ENCODE measurements around the gene PGAP2. TPM values are rescaled to one million over a fixed set of nuclear protein-coding genes. Genes with fewer than 3 reads are reported as not detected.

The PGAP2 gene
- total and polyA plus RNA-seq, 2 of the 13 experiments (the other 11 are each of a cell fraction or from before 2014, with no cell fraction given) = 21.5 to 47.8 TPM

GRCh38 chr11:3786781-3787428 is 21.5 kb upstream of the PGAP2 start:
- TF ChIP-seq ZNF382 (CRISPR knock-in tag; IDR thresholded peaks at IDR 0.05; ENCODE audit: borderline replicate concordance) (no peak), KDM4B (CRISPR knock-in tag; IDR thresholded peaks at IDR 0.05) (no peak), TOPORS (CRISPR knock-in tag; IDR thresholded peaks at IDR 0.05) (no peak), HMG20A (CRISPR knock-in tag; IDR thresholded peaks at IDR 0.05; ENCODE audit: borderline replicate concordance) (no peak), REXO4 (CRISPR knock-in tag; IDR thresholded peaks at IDR 0.05; ENCODE audit: borderline replicate concordance) (no peak), ZNF18 (CRISPR knock-in tag; IDR thresholded peaks at IDR 0.05; ENCODE audit: insufficient replicate concordance) (no peak), MYNN (CRISPR knock-in tag; IDR thresholded peaks at IDR 0.05; ENCODE audit: low read depth) (no peak), REL (CRISPR knock-in tag; conservative IDR thresholded peaks at IDR 0.05) (no peak), PPARG (CRISPR knock-in tag; conservative IDR thresholded peaks at IDR 0.05) (no peak)
- TF ChIP-seq, protein P1, sequence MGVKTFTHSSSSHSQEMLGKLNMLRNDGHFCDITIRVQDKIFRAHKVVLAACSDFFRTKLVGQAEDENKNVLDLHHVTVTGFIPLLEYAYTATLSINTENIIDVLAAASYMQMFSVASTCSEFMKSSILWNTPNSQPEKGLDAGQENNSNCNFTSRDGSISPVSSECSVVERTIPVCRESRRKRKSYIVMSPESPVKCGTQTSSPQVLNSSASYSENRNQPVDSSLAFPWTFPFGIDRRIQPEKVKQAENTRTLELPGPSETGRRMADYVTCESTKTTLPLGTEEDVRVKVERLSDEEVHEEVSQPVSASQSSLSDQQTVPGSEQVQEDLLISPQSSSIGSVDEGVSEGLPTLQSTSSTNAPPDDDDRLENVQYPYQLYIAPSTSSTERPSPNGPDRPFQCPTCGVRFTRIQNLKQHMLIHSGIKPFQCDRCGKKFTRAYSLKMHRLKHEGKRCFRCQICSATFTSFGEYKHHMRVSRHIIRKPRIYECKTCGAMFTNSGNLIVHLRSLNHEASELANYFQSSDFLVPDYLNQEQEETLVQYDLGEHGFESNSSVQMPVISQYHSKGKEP (CRISPR knock-in tag; IDR thresholded peaks at IDR 0.05) = no peak
- Histone ChIP-seq H3K79me2 (ENCODE audit: insufficient read depth, low read length) (peaks cover 92% of the 10 kb centered on the region), H3K27me3 (ENCODE audit: control insufficient read depth in 1 of 2, insufficient read depth in 2 of 2, low read length in 2 of 2) (no peaks in the 10 kb centered on the region), H3K36me3 (replicated peaks in 1 of 2; ENCODE audit: control insufficient read depth in 1 of 2, insufficient read depth in 2 of 2, low read length in 2 of 2) (peaks cover 2 to 33% of the 10 kb centered on the region in 2 experiments; a peak in 3 of 5 replicates), H3K9ac (ENCODE audit: insufficient read depth, low read depth, low read length) (no peak overlapping the region), H3K4me3 (replicated peaks in 1 of 3; ENCODE audit: insufficient read depth in 1 of 3, low read depth in 2 of 3, low read length in 3 of 3) (no peak overlapping the region), H3K4me2 (ENCODE audit: low read depth, low read length) (no peak overlapping the region), H4K20me1 (ENCODE audit: insufficient read depth, low read length) (peaks cover 27% of the 10 kb centered on the region), H2AFZ (ENCODE audit: low read length) (no peak overlapping the region), H3K9me3 (ENCODE audit: low read length) (no peaks in the 10 kb centered on the region), H3K27ac (ENCODE audit: extremely low read length, insufficient read depth, low read length) (no peak overlapping the region), H3K4me1 (ENCODE audit: insufficient read depth, low read length) (peaks cover 17% of the 10 kb centered on the region)
- no peak for DNase-seq (ENCODE audit: low spot score)
- CTCF ChIA-PET (ENCODE audit: low intra/inter-chr PET ratio, low total read pairs) = no interaction called here
- intact Hi-C loops (cut with micrococcal nuclease; ENCODE audit: unreplicated experiment) (no loop called here), in situ Hi-C loops (cut with HindIII; ENCODE audit: extremely low pct_ligation_motif_present, low pct_unique_long_range_greater_than_20kb) (no loop called here)
- POLR2A ChIA-PET = no interaction called here
- FAIRE-seq = no peak
- TSS peak; percentile 4 for BruUV-seq (replicated peaks)
- ATAC-seq = no peak
- WGBS (ENCODE audit: low lambda C conversion rate) = 97% methylated on average over 8 of the region's 8 CpGs

Measured in HepG2 (cell line).